HepG2 (cell line): ENCODE data around the gene BRD3. TPM values are rescaled to one million over a fixed set of nuclear protein-coding genes. Genes with fewer than 3 reads are reported as not detected.

Experiments
- BORCS8-MEF2B ChIP-seq: sonication (generic); formaldehyde crosslinking; IDR thresholded peaks from 2 replicates; pipeline ENCODE4 v1.8.0; 2022; ENCODE audit warnings: mild to moderate bottlenecking, missing genetic modification reagents
- E2F1 ChIP-seq: sonication (generic); formaldehyde crosslinking; IDR thresholded peaks from 2 replicates; pipeline ENCODE4 v1.5.0; 2020; ENCODE audit warnings: missing genetic modification reagents
- EED ChIP-seq: sonication (generic); formaldehyde crosslinking; IDR thresholded peaks from 2 replicates; pipeline ENCODE4 v1.5.0; 2020; ENCODE audit warnings: mild to moderate bottlenecking, missing genetic modification reagents
- HDAC2 ChIP-seq: sonication (generic); formaldehyde crosslinking; IDR thresholded peaks from 2 replicates; pipeline ENCODE4 v1.4.0; 2020; ENCODE audit warnings: missing genetic modification reagents
- HMG20A ChIP-seq: IDR thresholded peaks from 2 replicates; pipeline ENCODE4 v1.6.1; 2016; ENCODE audit warnings: borderline replicate concordance
- HOXA9 ChIP-seq: sonication (generic); formaldehyde crosslinking; IDR thresholded peaks from 2 replicates; pipeline ENCODE4 v1.8.1; 2022; ENCODE audit warnings: missing genetic modification reagents, mild to moderate bottlenecking, moderate library complexity, borderline replicate concordance
- KAT7 ChIP-seq: IDR thresholded peaks from 2 replicates; pipeline ENCODE4 v1.6.1; 2018; ENCODE audit warnings: borderline replicate concordance, missing compliant biosample characterization
- KLF6 ChIP-seq: IDR thresholded peaks from 2 replicates; pipeline ENCODE4 v1.8.0; 2016; ENCODE audit warnings: missing biosample characterization, missing genetic modification reagents
- MED8 ChIP-seq: sonication (generic); formaldehyde crosslinking; IDR thresholded peaks from 2 replicates; pipeline ENCODE4 v1.8.1; 2023; ENCODE audit warnings: mild to moderate bottlenecking, missing genetic modification reagents; ENCODE audit not compliant: insufficient replicate concordance
- MXD1 ChIP-seq: sonication (generic); formaldehyde crosslinking; IDR thresholded peaks from 2 replicates; pipeline ENCODE4 v1.4.0; 2020; ENCODE audit warnings: mild to moderate bottlenecking, missing genetic modification reagents
- NR2C2 ChIP-seq: sonication (generic); formaldehyde crosslinking; IDR thresholded peaks from 2 replicates; pipeline ENCODE4 v1.4.0; 2020; ENCODE audit warnings: missing genetic modification reagents, mild to moderate bottlenecking, moderate library complexity, borderline replicate concordance
- PRDM10 ChIP-seq: sonication (generic); formaldehyde crosslinking; IDR thresholded peaks from 2 replicates; pipeline ENCODE4 v1.4.0; 2020; ENCODE audit warnings: low read depth, missing genetic modification reagents
- SMAD1 ChIP-seq: sonication (generic); formaldehyde crosslinking; IDR thresholded peaks from 2 replicates; pipeline ENCODE4 v1.4.0; 2020; ENCODE audit warnings: missing genetic modification reagents, low read depth, mild to moderate bottlenecking, borderline replicate concordance
- TFDP1 ChIP-seq: IDR thresholded peaks from 2 replicates; pipeline ENCODE4 v1.6.1; 2016; ENCODE audit warnings: missing compliant biosample characterization, missing genetic modification reagents, borderline replicate concordance
- THRA ChIP-seq: sonication (generic); formaldehyde crosslinking; IDR thresholded peaks from 2 replicates; pipeline ENCODE4 v1.4.0; 2020; ENCODE audit warnings: missing genetic modification reagents, borderline replicate concordance
- ZEB1 ChIP-seq: IDR thresholded peaks from 2 replicates; pipeline ENCODE4 v1.6.1; 2012; ENCODE audit warnings: mild to moderate bottlenecking, low read depth, inconsistent platforms; ENCODE audit not compliant: insufficient replicate concordance
- ZFAT ChIP-seq: sonication (generic); formaldehyde crosslinking; conservative IDR thresholded peaks from 2 replicates; pipeline ENCODE4 v1.8.1; 2023; ENCODE audit warnings: missing genetic modification reagents, inconsistent platforms
- ZNF274 ChIP-seq: sonication (generic); formaldehyde crosslinking; IDR thresholded peaks from 2 replicates; pipeline ENCODE4 v1.5.1; 2020; ENCODE audit warnings: mild to moderate bottlenecking, missing genetic modification reagents
- ZNF614 ChIP-seq: IDR thresholded peaks from 2 replicates; pipeline ENCODE4 v1.6.1; 2018; ENCODE audit warnings: missing biosample characterization, missing genetic modification reagents, inconsistent platforms, borderline replicate concordance
- ZNF629 ChIP-seq: sonication (generic); formaldehyde crosslinking; conservative IDR thresholded peaks from 2 replicates; pipeline ENCODE4 v1.5.0; 2020; ENCODE audit warnings: missing genetic modification reagents
- ZSCAN22 ChIP-seq: sonication (generic); formaldehyde crosslinking; IDR thresholded peaks from 2 replicates; pipeline ENCODE4 v1.4.0; 2020; ENCODE audit warnings: mild to moderate bottlenecking, missing genetic modification reagents
- polyA plus RNA-seq, 8 experiments: library from polyadenylated mRNA; depleted of rRNA in 3 of 8; stranded (reverse) in 7 of 8; unstranded in 1 of 8; fragments of >200 nt; fragmentation: Illumina TruSeq in 4 of 8; extraction: Trizol in 4 of 8; gene quantifications; 2 replicates each; pipeline versions ENCODE4 v1.2.1 to v1.2.3, GENCODE V29; 2011 to 2016; ENCODE audit warnings: low read depth in 4 of 8, missing spikeins in 1 of 8, mixed read lengths in 1 of 8; ENCODE audit not compliant: insufficient read depth in 1 of 8
- total RNA-seq, 5 experiments: library from RNA; depleted of rRNA; stranded (reverse); fragments of >200 nt; fragmentation: Illumina TruSeq; extraction: Trizol; gene quantifications; 2 replicates each; pipeline ENCODE4 v1.2.3, GENCODE V29; 2016; ENCODE audit warnings: low read depth in 1 of 5

BRD3 gene
- total and polyA plus RNA-seq, 2 of the 13 experiments (the other 11 are each of a cell fraction or from before 2014, with no cell fraction given) = 5.9 to 12.9 TPM

GRCh38 chr9:133992780-133993634 lies 74.8 kb downstream of the BRD3 start (continued):
- TF ChIP-seq THRA (0 out of 2 replicates have a peak, but pooled peaks have one; percentile 27), EED (peak; percentile 13; the same call in 1 of the 2 replicates), TFDP1 (CRISPR knock-in tag) (0 out of 2 replicates have a peak, but pooled peaks have one; percentile 25), ZEB1 (peak; percentile 77), ZNF614 (no peak), KAT7 (CRISPR knock-in tag) (no peak), ZNF274 (CRISPR knock-in tag) (peak; percentile 83), HOXA9 (CRISPR knock-in tag) (no peak), HMG20A (CRISPR knock-in tag) (no peak), ZSCAN22 (no peak), E2F1 (CRISPR knock-in tag) (no peak), SMAD1 (CRISPR knock-in tag) (0 out of 2 replicates have a peak, but pooled peaks have one; percentile 25), PRDM10 (peak; percentile 45; the same call in 1 of the 2 replicates), HDAC2 (CRISPR knock-in tag) (no peak; the same call in 1 of the 2 replicates), KLF6 (CRISPR knock-in tag) (no peak), MED8 (CRISPR knock-in tag) (no peak), ZNF629 (CRISPR knock-in tag) (no peak), MXD1 (no peak; the same call in 1 of the 2 replicates), ZFAT (no peak), NR2C2 (peak; percentile 24), BORCS8-MEF2B (CRISPR knock-in tag) (peak; percentile 25; the same call in 1 of the 2 replicates)
